ENCODE data around the gene KPNB1. TPM values are rescaled to one million over a fixed set of nuclear protein-coding genes. Genes with fewer than 3 reads are reported as not detected.

Gene KPNB1
- total RNA-seq, 6 donors from 2014 or later: 162 to 223 (median 175) TPM

DNA sequence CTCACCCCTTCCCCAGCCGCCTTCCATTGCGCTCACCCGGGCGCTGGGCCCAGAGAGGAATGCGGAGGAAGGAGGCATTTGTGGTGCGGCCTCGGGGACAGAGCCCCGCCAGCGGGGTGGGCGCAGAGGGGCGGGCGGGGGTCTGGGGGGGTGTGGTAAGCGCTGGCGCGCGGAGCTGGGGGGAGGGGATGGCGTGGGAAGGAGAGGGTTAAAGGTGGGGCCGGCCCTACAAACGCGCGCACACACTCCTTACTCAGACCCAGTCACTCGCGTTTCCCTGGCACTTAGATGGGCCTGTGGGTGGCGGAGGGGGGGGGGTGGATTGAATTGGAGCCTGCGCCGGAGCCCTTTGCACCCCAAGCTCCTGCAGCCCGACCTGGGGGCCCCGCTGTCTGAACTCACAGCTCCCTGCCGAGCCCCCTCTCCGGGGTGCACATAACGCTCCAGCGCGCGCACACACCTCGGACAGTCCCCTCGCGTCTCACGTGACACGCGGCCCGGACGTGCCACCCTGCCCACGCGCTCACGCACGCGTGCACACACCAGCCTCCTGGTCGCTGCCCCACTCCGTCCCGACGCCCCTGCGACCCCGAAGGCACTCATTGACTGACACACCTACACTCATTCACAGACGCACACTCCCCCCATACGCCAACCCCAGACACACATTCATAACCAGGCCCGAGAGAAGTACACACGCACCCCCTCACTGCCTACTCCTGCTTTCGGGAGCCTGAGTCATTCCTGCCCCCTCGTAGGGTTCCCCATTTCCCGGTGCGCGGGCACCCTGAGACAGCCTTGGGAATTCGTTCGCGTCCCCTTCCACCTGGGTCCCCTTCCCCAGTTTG is 45.1 kb downstream of the KPNB1 start:
- peak; percentile 79 to 83 for ATAC-seq (ENCODE audit: low FRiP score in 2 of 2)
- Histone ChIP-seq H3K9me3 (no peaks in the 10 kb centered on the region), H3K4me3 (peak overlapping the region; percentile 52 to 99 (median 94)), H3K27ac (peak overlapping the region; percentile 81 to 95 (median 93)), H3K27me3 (no peaks in the 10 kb centered on the region), H3K36me3 (peaks cover 0 to 15% (median 5%) of the 10 kb centered on the region in 4 donors), H3K4me1 (peaks cover 23 to 46% (median 28%) of the 10 kb centered on the region in 4 donors)
- TF ChIP-seq EP300 (IDR thresholded peaks at IDR 0.05) (no peak), POLR2AphosphoS5 (IDR thresholded peaks at IDR 0.05) (peak; percentile 31 to 40), POLR2A (IDR thresholded peaks at IDR 0.05) (peak in 1 of 4 donors; percentile 31)
- TF ChIP-seq, protein P1, sequence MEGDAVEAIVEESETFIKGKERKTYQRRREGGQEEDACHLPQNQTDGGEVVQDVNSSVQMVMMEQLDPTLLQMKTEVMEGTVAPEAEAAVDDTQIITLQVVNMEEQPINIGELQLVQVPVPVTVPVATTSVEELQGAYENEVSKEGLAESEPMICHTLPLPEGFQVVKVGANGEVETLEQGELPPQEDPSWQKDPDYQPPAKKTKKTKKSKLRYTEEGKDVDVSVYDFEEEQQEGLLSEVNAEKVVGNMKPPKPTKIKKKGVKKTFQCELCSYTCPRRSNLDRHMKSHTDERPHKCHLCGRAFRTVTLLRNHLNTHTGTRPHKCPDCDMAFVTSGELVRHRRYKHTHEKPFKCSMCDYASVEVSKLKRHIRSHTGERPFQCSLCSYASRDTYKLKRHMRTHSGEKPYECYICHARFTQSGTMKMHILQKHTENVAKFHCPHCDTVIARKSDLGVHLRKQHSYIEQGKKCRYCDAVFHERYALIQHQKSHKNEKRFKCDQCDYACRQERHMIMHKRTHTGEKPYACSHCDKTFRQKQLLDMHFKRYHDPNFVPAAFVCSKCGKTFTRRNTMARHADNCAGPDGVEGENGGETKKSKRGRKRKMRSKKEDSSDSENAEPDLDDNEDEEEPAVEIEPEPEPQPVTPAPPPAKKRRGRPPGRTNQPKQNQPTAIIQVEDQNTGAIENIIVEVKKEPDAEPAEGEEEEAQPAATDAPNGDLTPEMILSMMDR (IDR thresholded peaks at IDR 0.05): no peak
- WGBS, 2 donors: 0 to 5% methylated on average over 14 to 40 of the region's 65 CpGs
- peak; percentile 73 to 93 for DNase-seq

DNA sequence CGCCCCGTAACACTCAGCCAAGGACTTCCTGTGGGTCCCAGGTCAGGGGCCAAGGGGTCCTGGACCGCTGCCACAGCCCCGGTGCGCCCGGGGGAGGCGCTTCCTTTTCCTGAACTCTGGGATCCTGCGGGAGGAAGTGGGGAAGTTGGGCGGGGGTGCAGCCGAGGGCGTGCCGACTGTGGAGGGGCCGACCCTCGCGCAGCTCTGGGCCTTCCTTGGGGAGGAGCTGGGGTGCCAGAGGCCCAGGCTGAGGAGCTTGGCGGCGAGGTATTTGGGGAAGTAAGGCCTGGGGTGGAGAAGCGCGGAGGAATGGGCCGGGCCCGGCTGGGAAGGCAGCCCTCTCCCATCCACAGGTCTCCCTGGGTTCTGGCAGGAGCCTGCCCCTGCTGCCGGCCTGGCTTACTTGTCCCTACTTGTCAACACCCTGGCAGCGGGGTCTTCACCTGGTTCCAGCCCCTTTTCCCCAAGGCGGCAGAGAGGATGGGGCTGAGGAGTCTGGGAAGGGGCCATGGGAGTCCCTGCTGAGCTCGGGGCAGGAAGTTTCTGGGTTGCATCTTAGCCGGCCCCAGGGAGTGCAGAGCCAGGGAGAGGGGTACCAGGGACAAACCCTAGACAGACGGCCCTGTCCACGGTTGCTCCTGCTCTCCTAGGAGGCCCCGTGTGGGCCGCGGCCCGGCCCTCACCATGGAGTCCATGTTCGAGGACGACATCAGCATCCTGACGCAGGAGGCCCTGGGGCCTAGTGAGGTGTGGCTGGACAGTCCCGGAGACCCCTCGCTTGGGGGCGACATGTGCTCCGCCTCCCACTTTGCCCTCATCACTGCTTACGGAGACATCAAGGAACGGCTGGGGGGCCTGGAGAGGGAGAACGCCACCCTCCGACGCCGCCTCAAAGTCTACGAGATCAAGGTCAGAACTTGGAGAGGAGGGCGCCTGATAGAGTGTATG is 46.0 kb downstream of the KPNB1 start:
- Histone ChIP-seq H3K4me3 (peak overlapping the region; percentile 52 to 99 (median 94)), H3K27ac (peak overlapping the region; percentile 81 to 95 (median 93)), H3K9me3 (no peaks in the 10 kb centered on the region), H3K36me3 (peaks cover 0 to 22% (median 8%) of the 10 kb centered on the region in 4 donors), H3K27me3 (no peaks in the 10 kb centered on the region), H3K4me1 (peaks cover 23 to 46% (median 28%) of the 10 kb centered on the region in 4 donors)
- DNase-seq: peak; percentile 66 to 90
- ATAC-seq (ENCODE audit: low FRiP score in 2 of 2): peak; percentile 56 to 72
- TF ChIP-seq, protein P1 (IDR thresholded peaks at IDR 0.05): no peak
- TF ChIP-seq POLR2A (IDR thresholded peaks at IDR 0.05) (peak in 1 of 4 donors; percentile 45), POLR2AphosphoS5 (IDR thresholded peaks at IDR 0.05) (no peak)
- 34 to 47% methylated on average over 20 to 40 of the region's 47 CpGs for WGBS, 2 donors

DNA sequence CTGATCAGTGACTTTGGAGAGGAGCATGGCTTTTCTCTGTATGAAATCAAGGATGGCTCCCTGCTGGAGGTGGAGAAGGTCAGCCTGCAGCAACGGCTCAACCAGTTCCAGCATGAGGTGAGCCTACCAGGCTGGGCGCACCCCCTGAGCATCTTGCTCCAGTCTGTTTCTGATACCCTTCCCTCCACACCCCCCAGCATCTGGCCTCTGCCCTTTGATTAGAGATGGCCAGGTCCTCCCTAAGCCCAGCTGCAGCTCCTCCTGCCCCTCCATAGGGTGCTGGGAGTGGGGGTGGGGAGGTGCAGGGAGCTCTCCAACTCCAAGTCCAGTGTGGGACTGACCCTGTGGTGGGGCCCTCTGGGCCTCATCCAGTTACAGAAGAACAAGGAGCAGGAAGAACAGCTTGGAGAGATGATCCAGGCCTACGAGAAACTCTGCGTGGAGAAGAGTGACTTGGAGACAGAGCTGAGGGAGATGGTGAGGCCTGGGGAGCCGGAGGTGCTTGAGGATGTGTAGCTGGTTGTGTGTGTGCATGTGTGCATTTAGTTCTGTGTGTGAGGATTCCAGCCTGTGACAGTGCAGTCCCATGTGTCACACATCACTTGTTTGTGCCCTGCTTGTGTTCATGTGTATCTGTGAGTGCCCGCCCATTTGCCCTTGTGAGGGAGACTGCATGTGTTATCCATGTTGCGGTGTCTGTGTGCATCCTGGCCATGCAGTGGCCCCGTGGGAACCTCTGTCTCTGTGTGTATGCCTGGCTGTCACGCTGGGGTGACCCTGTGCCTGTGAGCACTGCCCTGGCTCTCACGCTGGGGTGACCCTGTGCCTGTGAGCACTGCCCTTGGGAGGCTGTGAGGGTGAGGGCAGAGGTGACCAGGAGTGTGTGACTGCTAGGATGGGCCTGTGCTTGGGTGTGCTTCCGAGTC is 47.3 kb downstream of the KPNB1 start:
- DNase-seq (no peak), ATAC-seq (ENCODE audit: low FRiP score in 2 of 2) (no peak)
- 75 to 82% methylated on average over 10 to 11 of the region's 11 CpGs for WGBS, 2 donors
- Histone ChIP-seq H3K27me3 (no peaks in the 10 kb centered on the region), H3K4me1 (peaks cover 23 to 40% (median 28%) of the 10 kb centered on the region in 4 donors), H3K4me3 (peak overlapping the region in 1 of 4 donors; percentile 94), H3K9me3 (no peaks in the 10 kb centered on the region), H3K27ac (peak overlapping the region in 2 of 4 donors; percentile 92 to 95), H3K36me3 (peaks cover 0 to 32% (median 14%) of the 10 kb centered on the region in 4 donors)
- TF ChIP-seq, protein P1 (IDR thresholded peaks at IDR 0.05): no peak
- TF ChIP-seq EP300 (IDR thresholded peaks at IDR 0.05) (no peak), POLR2AphosphoS5 (IDR thresholded peaks at IDR 0.05) (no peak), POLR2A (IDR thresholded peaks at IDR 0.05) (no peak)
